Activated T-helper 17 cell treated with anti-CD3 and anti-CD28 coated beads, Interleukin-2, amount 50 U/mL, for 72 hours (primary cell): ENCODE data around the gene ZFP30. TPM values are rescaled to one million over a fixed set of nuclear protein-coding genes. Genes with fewer than 3 reads are reported as not detected.
"Not testable (repeated sequence)": the region's sequence is repeated elsewhere in the genome, so short reads cannot be mapped to it uniquely, and the experiment has no call there.

Experiments used
- ATAC-seq: fragments of 150-1000 bp; cut with Tn5 transposase; replicated peaks from 2 replicates; pipeline ENCODE4 v1.10.0; 2021; ENCODE audit warnings: mild to moderate bottlenecking, moderate library complexity
- H3K27ac Mint-ChIP-seq: one replicate; pipeline ENCODE4 v1.8.0; 2022; ENCODE audit warnings: mixed read lengths
- H3K27me3 Mint-ChIP-seq: one replicate; pipeline ENCODE4 v1.8.0; 2022; ENCODE audit warnings: mixed read lengths
- H3K36me3 Mint-ChIP-seq: one replicate; pipeline ENCODE4 v1.8.0; 2022; ENCODE audit warnings: low read depth, mild to moderate bottlenecking, mixed read lengths
- H3K4me1 Mint-ChIP-seq: one replicate; pipeline ENCODE4 v1.8.0; 2022; ENCODE audit warnings: mixed read lengths
- H3K4me3 Mint-ChIP-seq: one replicate; pipeline ENCODE4 v1.8.0; 2022; ENCODE audit warnings: mild to moderate bottlenecking, mixed read lengths
- H3K9me3 Mint-ChIP-seq: one replicate; pipeline ENCODE4 v1.8.0; 2022; ENCODE audit warnings: mixed read lengths
- total RNA-seq, 2 donors: library from RNA; stranded (reverse); gene quantifications; one replicate each; pipeline ENCODE4 v1.2.3, GENCODE V29; 2022

Gene ZFP30
- total RNA-seq: 10 to 100 TPM in 1 of 2 donors, 1 to 10 TPM in 1; 5.1 to 14.5 TPM

DNA sequence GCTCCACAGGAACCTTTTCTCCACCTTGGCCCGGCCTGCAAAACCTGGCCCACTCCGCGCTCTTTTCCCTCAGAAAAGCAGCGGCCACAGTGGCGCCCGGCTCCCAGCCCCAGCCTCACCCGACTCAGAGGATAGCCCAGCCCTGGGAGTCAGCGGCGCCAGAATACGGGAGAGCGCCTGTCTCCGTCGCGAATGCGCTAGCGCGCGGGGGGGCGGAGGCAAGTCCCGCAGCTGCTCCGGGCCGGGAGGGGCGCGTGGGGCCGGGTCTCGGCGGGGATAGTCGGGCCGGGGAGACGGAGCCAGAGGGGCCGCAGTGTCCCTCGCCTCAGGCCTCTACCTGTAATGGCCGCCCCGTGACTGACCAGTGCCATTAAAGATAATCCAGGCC is at the start of gene ZFP30:
Gene ZFP30, minus strand, starts transcription at position 165 of the 388 bp plus-strand sequence. CDS start 7,643 bp downstream, outside the sequence.
- H3K4me1 Mint-ChIP-seq: peaks cover 24% of the 10 kb centered on the region
- peak; percentile 85 for ATAC-seq
- H3K9me3 Mint-ChIP-seq: peaks cover 4% of the 10 kb centered on the region
- peak within 1 kb of the TSS; percentile 98 for H3K27ac Mint-ChIP-seq
- H3K27me3 Mint-ChIP-seq: no peaks in the 10 kb centered on the region
- peaks cover 22% of the 10 kb centered on the region for H3K36me3 Mint-ChIP-seq
- peak within 1 kb of the TSS; percentile 88 for H3K4me3 Mint-ChIP-seq

DNA sequence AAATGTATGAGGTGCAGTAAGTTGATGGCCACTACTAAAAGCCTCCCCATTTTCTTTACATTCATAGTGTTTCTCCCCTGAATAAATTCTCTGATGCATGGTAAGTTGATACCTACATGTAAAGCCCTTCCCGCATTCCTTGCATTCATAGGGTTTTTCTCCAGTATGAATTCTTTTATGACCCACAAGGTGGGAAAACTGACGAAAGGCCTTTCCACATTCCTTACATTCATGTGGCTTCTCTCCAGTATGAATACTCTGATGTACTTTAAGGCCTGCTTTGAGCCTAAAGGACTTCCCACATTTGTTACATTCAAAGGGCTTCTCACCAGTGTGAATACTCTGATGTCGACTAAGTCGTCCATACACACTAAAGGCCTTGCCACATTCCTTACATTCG is 43.8 kb upstream of the ZFP30 start:
- Mint-ChIP-seq H3K9me3 (peaks cover 40% of the 10 kb centered on the region), H3K36me3 (peaks cover 59% of the 10 kb centered on the region), H3K4me1 (no peaks in the 10 kb centered on the region), H3K4me3 (no peak overlapping the region), H3K27ac (no peak overlapping the region), H3K27me3 (no peaks in the 10 kb centered on the region)
- no peak for ATAC-seq

- Mint-ChIP-seq H3K9me3 (peaks cover 41% of the 10 kb centered on the region), H3K27me3 (no peaks in the 10 kb centered on the region), H3K4me3 (no peak overlapping the region), H3K4me1 (no peaks in the 10 kb centered on the region), H3K27ac (no peak overlapping the region), H3K36me3 (peaks cover 52% of the 10 kb centered on the region)
- ATAC-seq: no peak
Observed at GRCh38 chr19:37698216-37698615, 43.0 kb upstream of the ZFP30 start.

- no peaks in the 10 kb centered on the region for H3K4me1 Mint-ChIP-seq
- H3K9me3 Mint-ChIP-seq: peaks cover 29% of the 10 kb centered on the region
- H3K4me3 Mint-ChIP-seq: no peak overlapping the region
- H3K27ac Mint-ChIP-seq: no peak overlapping the region
- H3K36me3 Mint-ChIP-seq: peaks cover 26% of the 10 kb centered on the region
- no peaks in the 10 kb centered on the region for H3K27me3 Mint-ChIP-seq
- no peak for ATAC-seq
Observed at GRCh38 chr19:37695144-37695899, 40.1 kb upstream of the ZFP30 start.

GRCh38 chr19:37692956-37693620 is 37.8 kb upstream of the ZFP30 start:
- Mint-ChIP-seq H3K27me3 (no peaks in the 10 kb centered on the region), H3K4me1 (no peaks in the 10 kb centered on the region), H3K36me3 (peaks cover 5% of the 10 kb centered on the region), H3K4me3 (peak overlapping the region; percentile 87), H3K9me3 (peaks cover 16% of the 10 kb centered on the region), H3K27ac (peak overlapping the region; percentile 4)
- ATAC-seq: no peak

- peak; percentile 95 for ATAC-seq
- Mint-ChIP-seq H3K36me3 (peaks cover 5% of the 10 kb centered on the region), H3K4me1 (no peaks in the 10 kb centered on the region), H3K9me3 (peaks cover 11% of the 10 kb centered on the region), H3K4me3 (peak overlapping the region; percentile 87), H3K27me3 (no peaks in the 10 kb centered on the region), H3K27ac (peak overlapping the region; percentile 86)
Observed at GRCh38 chr19:37691881-37692504, 36.7 kb upstream of the ZFP30 start.

- no peak overlapping the region for H3K4me3 Mint-ChIP-seq
- H3K27ac Mint-ChIP-seq: no peak overlapping the region
- ATAC-seq: no peak
- H3K36me3 Mint-ChIP-seq: peaks cover 5% of the 10 kb centered on the region
- peaks cover 18% of the 10 kb centered on the region for H3K9me3 Mint-ChIP-seq
- no peaks in the 10 kb centered on the region for H3K4me1 Mint-ChIP-seq
- no peaks in the 10 kb centered on the region for H3K27me3 Mint-ChIP-seq
Observed at GRCh38 chr19:37683520-37683919, 28.3 kb upstream of the ZFP30 start.

- no peaks in the 10 kb centered on the region for H3K4me1 Mint-ChIP-seq
- no peak overlapping the region for H3K27ac Mint-ChIP-seq
- no peaks in the 10 kb centered on the region for H3K36me3 Mint-ChIP-seq
- peaks cover 7% of the 10 kb centered on the region for H3K9me3 Mint-ChIP-seq
- H3K4me3 Mint-ChIP-seq: no peak overlapping the region
- no peaks in the 10 kb centered on the region for H3K27me3 Mint-ChIP-seq
- no peak for ATAC-seq
Observed at GRCh38 chr19:37669450-37669914, 14.2 kb upstream of the ZFP30 start.

DNA sequence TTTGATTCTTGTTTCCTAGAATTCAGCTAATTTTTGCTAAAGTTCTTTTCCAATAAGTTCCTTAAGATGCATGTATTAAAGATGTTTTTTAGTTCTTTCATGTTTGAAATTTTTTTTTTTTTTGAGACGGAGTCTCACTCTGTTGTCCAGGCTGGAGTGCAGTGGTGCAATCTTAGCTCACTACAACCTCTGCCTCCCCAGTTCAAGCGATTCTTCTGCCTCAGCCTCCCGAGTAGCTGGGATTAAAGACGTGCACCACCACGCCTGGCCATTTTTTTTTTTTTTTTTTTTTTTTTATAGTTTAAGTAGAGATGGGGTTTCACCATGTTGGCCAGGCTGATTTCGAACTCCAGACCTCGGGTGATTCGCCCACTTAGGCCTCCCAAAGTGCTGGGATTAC is 1.9 kb upstream of the ZFP30 start:
- peak overlapping the region; percentile 98 for H3K27ac Mint-ChIP-seq

GRCh38 chr19:37655689-37656371 is 565 bp upstream of the ZFP30 start:
- Mint-ChIP-seq H3K9me3 (peaks cover 4% of the 10 kb centered on the region), H3K4me1 (peaks cover 24% of the 10 kb centered on the region), H3K27ac (peak overlapping the region; percentile 98), H3K36me3 (peaks cover 17% of the 10 kb centered on the region), H3K4me3 (peak overlapping the region; percentile 88), H3K27me3 (no peaks in the 10 kb centered on the region)
- peak; percentile 83 for ATAC-seq

More for the DNA sequence above, 1.9 kb upstream of the ZFP30 start:
- H3K9me3 Mint-ChIP-seq, H3K27me3 Mint-ChIP-seq, ATAC-seq: not testable (repeated sequence)
- peaks cover 14% of the 10 kb centered on the region for H3K36me3 Mint-ChIP-seq
- H3K4me3 Mint-ChIP-seq: peak overlapping the region; percentile 88
- peaks cover 24% of the 10 kb centered on the region for H3K4me1 Mint-ChIP-seq

- ATAC-seq: peak; percentile 21
- Mint-ChIP-seq H3K9me3 (peaks cover 4% of the 10 kb centered on the region), H3K4me3 (peak overlapping the region; percentile 88), H3K27me3 (no peaks in the 10 kb centered on the region), H3K27ac (peak overlapping the region; percentile 98), H3K36me3 (peaks cover 27% of the 10 kb centered on the region), H3K4me1 (peaks cover 24% of the 10 kb centered on the region)
Observed at GRCh38 chr19:37654629-37655300, 500 bp downstream of the ZFP30 start.

DNA sequence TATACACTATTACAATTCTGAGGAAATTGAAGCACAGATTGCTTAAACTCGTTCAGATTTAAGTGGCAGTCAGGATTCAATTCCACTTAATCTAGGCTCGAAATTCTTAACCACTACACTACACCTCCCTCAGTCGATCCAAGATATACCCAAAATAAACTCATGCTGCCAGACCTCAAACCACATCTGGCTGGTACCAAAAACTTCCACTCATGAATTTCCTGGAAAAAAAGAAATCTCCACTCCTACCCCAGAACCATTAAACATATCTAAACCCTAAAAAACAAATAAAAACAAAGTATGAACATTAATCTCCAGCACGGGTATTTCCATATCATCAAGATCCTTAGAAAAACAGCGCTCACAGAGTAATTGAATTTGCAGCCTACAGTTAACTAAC is 1.1 kb downstream of the ZFP30 start:
- Mint-ChIP-seq H3K27me3 (no peaks in the 10 kb centered on the region), H3K4me3 (peak overlapping the region; percentile 88)

GRCh38 chr19:37635076-37636056 is 19.9 kb downstream of the ZFP30 start:
- Mint-ChIP-seq H3K4me1 (no peaks in the 10 kb centered on the region), H3K4me3 (no peak overlapping the region), H3K27me3 (no peaks in the 10 kb centered on the region), H3K36me3 (peaks cover 50% of the 10 kb centered on the region), H3K27ac (no peak overlapping the region), H3K9me3 (peaks cover 38% of the 10 kb centered on the region)
- ATAC-seq: no peak

More for the DNA sequence above, 1.1 kb downstream of the ZFP30 start:
- Mint-ChIP-seq H3K36me3 (peaks cover 34% of the 10 kb centered on the region), H3K27ac (peak overlapping the region; percentile 98), H3K9me3 (peaks cover 4% of the 10 kb centered on the region), H3K4me1 (peaks cover 24% of the 10 kb centered on the region)
- no peak for ATAC-seq
